AG08396 (cell line): ENCODE results near the gene GET3.
A peak's percentile ranks its signal among the peaks of the same experiment; 100 is the strongest.
"Not testable (repeated sequence)": the region's sequence is repeated elsewhere in the genome, so short reads cannot be mapped to it uniquely, and the experiment has no call there.

Experiments
- DNase-seq: peaks from one replicate; pipeline ENCODE4 v3.0.0; 2012; ENCODE audit warnings: low spot score, mixed read lengths

Gene GET3

DNA sequence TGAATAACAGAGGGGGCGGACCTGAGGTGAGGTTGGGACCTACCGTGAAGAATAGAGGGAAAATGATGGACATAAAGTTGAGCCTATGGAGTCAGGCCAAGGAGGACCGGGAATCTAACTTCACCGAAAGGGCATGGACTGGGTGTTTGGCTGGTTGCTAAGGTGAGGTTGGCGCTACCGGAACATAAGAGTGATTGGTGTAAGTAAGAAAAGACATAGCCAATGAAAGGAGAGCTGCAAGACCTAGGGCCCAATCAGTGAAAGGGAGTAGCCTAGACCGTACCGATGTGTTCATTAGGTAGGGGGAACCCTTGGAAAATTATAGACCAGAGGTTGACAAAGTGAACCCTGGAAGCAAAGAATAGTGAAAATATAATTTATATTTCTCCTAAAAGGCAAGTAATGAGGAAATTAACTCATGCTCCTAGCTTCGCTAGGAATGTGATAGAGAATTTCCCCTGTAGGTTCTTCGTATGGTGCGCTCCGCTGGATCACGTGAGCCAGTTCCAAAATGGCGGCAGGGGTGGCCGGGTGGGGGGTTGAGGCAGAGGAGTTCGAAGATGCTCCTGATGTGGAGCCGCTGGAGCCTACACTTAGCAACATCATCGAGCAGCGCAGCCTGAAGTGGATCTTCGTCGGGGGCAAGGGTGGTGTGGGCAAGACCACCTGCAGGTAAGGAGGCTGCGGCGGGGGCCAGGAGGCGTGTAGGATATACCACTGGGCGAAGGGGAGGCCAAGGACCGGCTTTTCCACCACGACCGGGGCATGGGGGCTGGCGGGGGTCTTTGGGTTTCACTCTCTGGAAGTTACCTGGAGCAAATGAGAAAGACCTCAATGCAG is at the start of gene GET3:
TSS of gene GET3 (plus strand) at position 503 of the 840 bp plus-strand sequence. CDS start at position 512, 9 bp downstream.
- peak; percentile 97 for DNase-seq

DNA sequence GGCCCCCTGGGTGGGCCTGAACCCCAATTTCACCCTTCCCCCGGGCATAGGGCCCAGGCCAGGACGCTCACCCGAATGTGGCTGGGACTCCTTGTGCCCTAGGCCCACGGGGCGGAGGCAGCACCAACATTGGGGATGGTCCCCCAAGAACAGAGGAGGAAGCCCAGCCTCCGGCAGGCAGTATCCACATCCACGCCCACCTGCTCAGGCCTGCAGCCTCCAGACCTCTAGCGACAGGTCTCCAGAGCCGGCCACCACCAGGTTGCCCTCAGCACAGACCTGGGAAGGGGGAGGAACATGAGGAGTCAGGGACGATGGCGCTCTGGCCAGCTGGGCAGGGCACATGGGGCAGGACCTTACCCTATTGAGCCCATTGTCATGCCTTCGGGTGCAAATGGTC is 48.3 kb upstream of the GET3 start:
- DNase-seq, result no peak

DNA sequence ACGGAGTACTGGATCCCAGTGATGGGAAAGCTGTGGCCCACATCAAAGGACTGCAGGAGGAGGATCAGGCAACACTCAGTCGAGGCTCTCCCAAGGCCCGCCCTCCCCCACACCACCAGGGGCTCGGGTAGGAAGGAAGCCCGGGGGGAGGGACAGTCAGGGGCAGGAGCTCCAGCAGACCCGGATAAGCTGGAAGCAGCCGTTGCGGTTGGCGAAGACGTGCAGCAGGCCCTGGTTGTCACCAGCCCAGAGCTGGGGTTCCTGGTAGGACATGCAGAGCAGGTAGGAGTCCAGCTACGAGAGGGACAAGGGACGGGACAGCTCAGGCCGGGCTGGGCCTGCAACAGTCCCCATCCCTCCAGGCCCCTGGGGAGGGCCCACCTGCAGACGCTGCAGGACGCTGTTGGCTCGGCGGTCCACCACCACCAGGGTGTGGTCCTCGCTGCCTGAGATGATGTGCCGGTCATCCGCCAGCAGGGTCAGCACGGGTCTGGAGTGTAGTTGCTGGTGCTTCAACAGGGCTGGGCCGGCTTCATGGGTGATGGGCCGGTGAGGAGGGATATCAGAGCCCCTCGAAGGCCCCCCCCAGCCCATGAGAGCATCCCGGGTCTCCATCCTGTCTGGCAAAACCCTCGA is 47.6 kb upstream of the GET3 start:
- no peak for DNase-seq

DNA sequence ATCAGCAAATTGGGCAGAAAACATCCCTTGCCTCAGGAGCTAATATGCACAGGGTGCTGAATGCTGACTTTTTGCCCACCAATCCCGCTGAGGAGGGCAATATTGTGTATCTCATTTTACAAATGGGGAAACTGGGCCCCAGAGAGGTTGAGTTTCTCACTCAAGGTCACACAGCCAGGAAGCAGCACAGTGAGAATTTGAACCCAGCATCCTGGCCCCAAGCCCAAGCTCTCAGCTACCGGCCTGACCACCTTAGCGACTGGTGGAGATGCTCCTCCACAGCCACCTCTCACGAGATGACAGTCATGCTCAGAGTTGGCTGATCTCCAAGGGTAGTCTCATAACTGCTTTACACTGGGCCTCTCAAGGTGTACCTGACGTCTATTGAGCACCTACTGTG is 44.3 kb upstream of the GET3 start:
- DNase-seq, result no peak

DNA sequence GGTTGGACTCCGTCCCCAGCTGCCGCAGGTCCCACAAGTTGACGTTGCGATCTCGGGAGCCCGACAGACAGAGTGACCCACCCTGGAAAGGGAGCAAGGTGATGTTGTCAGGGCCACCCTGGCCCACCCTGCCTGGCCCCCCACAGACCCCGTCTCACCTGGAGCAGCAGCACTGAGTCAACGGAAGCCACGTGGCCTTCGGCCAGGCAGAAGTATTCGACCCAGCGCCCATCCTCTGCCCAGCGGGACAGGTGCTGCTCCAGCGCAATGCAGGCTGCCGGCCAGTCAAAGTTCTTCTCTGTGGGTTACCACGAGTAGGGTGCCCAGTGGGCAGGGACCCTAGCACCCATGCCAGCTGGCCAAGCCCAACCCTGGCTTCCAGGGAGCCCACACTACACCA is 42.7 kb upstream of the GET3 start:
- DNase-seq, result no peak

DNA sequence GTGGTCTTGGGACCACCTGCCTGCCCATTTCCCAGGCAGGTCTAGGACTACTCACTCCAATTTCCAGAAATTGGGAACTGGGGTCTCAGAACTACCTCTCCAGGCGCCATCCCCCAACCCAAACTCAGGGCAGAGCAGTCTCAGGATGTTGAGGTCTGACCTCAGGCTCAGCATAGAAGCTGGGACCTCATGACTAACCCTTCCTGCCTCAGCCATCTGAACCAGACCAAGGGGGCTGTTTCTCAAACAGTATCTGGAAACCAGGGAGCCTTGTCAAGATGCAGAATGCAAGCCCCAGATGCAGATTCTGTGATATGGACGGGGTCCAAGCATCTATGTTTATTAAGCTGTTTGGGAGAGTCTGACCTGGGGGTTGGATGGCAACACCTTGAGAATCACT is 42.2 kb upstream of the GET3 start:
- DNase-seq, result no peak

DNA sequence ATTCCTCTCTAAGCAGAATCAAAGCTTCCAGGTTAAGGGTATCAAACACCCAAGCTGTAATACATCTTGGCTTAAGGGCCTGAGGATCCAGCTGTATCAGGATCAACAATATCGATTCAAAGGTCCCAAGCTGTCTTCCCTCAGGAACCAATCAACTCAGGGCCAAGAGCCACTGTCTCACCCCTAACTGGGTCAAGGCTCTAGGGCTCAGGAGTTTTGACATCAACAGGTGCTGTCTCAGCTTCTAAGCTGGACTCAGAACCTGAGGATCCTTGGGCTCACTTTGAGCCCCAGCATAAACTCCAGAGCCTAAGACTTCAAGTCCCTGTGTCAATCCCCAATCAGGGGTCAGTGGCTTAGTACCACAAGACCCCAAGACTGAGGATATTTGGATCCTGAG is 41.8 kb upstream of the GET3 start:
- DNase-seq, result no peak

DNA sequence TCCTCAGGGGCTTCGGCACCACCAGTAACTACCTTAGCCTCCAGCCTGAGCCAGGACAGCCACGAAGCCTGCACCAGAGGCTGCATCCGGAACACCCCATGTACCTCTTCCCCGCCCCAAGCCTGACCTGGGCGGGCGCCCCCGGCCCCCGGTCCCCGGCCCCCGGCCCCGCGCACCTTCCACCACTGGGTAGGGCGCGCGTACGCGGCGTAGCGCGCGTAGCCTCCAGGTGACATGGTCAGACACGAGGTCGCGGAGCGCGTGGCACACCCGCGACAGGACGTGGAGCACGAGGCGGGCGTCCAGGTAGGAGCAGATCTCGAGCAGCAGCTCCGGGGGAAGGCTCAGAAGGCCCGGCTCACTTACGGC is 41.3 kb upstream of the GET3 start:
- peak; percentile 32 for DNase-seq

DNA sequence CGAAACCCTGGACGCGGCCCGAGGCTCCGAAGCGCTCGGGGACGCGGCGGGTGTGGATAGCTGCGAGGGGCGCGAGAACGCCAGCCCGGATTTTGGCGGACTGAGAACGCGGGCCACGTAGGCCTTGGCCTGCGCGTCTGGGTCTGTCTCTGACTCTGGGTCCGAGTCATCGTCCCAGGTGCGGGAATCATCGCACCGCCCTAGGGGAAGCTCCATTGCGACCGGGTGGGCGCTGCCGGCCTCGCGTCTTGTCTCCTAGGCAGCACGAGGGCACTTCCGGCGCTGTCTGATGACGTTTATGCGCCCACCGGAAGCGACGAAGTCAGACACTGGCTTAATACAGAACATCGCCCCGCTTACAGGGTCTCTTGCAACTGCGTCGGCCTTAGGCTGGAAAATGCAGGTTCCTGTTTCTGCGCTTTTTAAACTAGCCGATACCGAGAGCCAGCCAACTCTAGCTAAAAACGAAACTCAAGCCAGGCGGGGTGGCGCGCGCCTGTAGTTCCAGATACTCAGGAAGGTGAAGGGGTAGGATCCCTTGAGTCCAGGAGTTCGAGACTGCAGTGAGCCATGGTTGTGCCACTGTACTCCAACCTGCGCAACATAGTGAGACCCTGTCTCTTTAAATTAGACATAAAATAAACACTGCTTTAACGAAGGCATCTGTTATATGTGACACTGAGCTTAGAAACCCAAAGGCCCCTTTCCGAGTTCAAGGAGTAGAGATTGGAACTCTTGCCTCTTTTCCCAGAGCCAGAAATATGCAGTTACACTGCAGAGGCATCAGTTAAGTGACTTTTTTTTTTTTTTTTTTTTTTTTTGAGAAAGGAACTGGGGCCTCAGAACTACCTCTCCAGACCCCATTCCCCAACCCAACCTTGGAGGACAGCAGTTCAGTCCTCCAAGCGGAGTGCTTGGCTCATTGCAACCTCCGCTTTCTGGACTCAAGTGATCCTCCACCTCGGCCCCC is 40.6 kb upstream of the GET3 start, which contains the start of gene FBXW9:
TSS of gene FBXW9 (minus strand) at position 266 of the 970 bp plus-strand sequence. CDS start at position 216, 50 bp downstream.
- peak; percentile 98 for DNase-seq

DNA sequence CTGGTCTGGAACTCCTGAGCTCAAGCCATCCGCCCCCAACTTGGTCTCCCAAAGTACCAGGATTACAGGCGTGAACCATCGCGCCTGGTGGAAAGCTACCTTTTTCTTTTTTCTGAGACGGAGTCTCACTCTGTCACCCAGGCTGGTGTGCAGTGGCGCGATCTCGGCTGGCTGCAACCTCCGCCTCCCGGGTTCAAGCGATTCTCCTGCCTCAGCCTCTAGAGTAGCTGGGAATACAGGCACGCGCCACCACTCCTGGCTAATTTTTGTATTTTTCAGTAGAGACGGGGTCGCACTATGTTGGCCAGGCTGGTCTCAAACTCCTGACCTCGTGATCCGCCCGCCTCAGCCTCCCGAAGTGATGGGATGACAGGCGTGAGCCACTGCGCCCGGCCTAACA is 39.9 kb upstream of the GET3 start:
- not testable (repeated sequence) for DNase-seq

DNA sequence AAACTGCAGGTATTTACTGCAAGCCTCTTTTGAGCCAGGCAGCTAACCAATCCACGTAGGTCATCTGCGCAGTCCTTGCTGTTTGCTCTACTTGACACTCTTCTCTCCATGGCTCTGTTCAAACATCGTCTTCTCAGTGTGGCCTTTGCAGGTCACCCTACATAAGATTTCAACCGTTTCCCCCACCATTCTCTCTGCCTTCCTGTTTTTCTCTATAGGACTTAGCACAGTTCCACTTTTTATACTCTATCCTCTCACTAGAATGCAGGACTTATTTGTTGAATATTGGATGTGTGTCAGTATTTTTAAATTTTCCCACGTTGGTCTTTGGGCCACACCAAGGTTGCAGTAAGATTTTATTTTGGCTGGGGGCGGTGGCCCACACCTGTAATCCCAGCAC is 39.2 kb upstream of the GET3 start:
- DNase-seq, result no peak

DNA sequence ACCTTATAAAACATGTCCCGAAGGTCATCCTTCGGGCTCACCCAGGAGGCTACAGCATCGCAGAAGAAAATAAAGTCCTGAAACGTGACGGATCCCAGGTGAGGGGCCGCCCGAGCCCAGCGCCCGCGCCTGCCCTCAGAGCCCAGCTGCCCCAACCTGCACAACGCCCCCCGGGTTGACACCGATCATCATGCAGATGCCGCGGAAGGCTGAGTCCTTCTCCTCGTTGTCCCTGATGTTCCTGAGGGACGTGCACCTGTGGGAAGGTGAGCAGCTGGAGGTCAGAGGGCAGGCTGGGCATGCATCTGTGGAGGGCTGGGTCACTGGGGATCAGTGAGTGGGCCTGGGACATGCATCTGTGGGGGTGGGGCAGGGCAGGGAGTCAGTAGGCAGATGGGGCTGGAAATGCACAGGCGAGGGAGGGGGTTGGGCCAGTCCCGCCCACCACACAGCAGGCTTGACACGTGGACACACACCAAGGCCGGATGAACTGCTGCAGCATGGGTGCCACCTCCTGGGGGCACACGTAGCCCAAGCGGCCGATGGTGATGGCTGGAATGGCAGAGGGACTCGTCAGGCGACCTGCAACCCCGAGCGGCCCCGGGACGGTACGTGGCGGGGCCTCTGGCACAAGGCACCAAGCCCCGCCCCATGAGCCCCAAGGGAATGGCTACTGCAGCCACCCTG is 35.6 kb upstream of the GET3 start:
- DNase-seq, result no peak

DNA sequence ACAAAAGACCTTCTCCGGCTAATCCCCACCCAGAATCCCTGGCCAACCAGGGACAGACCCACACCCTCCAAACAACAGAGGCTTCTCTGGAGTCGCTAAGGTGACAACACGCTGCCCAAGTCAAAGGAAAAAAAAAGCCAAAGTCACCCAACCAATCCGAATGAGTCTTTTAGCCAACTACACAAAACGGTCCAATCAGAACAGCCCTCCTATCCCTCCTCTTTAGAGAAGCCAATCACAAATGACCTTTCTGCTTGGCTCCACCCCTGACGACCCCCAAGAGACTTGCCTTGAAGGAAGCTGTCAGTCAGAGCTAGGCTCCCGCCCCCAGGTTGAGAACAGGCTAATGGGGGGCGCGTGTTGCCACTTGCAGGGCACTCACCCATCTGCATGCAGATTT is 34.3 kb upstream of the GET3 start:
- peak; percentile 83 for DNase-seq

DNA sequence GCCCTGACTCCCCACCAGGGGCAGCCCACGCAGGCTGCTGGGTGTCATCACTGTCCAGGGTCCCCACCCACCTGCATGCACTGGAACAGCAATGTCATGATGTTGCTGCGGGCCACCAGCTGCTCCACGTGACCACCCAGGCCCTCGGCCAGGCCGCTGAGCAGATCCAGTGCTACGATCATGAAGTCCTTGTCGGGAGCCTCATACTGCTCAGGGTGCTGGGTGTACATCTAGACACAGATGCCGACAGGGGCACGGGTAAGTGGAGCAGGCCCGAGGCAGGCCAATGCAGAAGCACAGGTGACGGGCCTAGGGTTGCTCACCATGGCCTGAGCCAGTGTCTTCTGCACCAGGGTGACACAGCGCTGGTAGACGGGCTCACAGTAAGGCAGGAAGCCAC is 32.1 kb upstream of the GET3 start:
- no peak for DNase-seq

DNA sequence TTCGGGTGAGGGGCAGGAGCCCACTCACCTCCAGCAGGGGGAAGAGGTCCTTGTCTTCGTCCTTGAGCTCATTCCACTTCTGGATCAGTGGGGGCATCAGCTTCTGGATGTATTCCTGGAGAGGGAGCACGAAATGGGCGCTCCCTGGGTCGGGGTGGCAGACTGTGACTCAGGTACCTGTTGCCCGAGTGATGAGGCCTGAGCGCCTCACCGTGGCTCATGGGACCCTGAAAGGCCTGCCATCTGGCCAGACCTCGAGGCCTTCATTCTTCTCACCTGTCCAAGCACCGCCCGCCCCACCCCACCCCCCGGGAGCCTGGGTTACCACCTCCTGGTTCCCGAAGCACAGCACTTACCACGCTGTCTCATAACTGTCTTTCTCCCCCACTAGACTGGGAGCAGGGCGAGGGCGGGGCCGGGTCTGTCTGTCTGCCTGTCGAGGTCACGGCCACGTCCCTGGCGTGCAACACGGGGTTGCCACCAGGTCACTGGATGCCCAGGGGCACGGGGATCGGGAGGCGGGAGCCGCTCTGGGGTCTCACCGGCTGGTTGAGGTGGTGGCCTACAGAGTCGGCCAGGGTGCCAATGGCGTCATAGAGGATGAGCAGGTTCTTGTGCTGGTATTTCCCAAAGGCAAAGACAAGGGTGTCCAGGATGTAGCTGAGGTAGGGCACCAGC is 31.5 kb upstream of the GET3 start:
- no peak for DNase-seq

DNA sequence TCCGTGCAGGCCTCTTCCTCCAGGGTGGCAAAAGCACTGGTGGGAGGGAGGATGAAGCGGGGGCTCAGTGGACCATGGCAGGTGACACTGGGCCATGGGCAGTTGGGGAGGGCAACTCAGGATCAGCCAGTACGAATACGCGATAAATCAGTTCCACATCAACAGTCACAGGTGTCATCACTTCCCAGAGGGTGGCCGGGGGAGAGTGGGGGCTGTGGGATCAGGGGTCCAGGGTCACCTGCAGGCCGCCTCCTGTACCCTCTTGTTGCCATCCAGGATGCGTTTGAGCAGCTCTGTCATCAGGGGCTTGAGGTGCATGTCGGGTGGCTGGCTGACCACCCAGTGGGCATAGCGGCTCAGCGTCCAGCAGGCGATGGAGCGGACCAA is 31.0 kb upstream of the GET3 start:
- no peak for DNase-seq

DNA sequence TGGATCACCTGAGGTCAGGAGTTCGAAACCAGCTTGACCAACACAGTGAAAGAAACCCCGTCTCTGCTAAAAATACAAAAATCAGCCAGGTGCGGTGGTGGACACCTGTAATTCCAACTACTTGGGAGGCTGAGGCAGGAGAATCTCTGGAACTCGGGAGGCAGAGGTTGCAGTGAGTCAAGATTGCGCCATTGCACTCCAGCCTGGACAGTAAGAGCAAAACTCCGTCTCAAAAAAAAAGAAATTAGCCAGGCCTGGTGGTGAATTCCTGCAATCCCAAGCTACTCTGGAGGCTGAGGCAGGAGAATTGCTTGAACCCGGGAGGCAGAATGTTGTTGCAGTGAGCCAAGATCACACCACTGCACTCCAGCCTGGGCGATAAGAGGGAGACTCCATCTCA is 28.7 kb upstream of the GET3 start:
- no peak for DNase-seq

DNA sequence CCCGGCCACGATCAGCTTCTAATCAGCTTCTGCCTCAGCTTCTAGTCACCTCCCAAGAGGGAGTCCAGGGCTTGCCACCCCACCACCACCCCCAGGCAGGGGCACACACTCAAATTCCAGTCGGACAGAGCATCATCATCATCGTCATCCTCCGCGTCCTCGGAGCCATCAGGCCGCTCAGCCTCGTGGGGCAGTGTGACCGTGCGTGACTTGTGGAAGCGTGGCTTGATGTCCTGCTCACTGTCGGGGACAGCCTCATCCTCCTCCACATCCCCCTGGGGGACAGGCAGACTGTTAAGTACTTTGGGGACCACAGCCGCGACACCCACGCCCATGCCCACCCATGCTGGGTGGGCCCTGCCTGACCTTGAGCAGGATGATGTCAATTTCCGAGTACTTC is 26.1 kb upstream of the GET3 start:
- no peak for DNase-seq

DNA sequence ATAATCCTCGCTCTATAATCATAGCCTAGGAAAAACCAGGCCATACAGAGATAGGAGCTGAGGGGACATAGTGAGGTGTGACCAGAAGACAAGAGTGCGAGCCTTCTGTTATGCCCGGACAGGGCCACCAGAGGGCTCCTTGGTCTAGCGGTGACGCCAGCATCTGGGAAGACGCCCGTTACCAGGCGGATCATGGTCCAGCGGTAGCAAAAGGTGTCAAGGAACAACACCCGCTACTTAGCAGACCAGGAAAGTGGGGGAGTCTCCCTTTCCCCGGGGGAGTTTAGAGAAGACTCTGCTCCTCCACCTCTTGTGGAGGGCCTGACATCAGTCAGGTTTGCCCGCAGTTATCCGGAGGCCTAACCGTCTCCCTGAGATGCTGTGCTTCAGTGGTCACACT is 25.2 kb upstream of the GET3 start:
- not testable (repeated sequence) for DNase-seq

DNA sequence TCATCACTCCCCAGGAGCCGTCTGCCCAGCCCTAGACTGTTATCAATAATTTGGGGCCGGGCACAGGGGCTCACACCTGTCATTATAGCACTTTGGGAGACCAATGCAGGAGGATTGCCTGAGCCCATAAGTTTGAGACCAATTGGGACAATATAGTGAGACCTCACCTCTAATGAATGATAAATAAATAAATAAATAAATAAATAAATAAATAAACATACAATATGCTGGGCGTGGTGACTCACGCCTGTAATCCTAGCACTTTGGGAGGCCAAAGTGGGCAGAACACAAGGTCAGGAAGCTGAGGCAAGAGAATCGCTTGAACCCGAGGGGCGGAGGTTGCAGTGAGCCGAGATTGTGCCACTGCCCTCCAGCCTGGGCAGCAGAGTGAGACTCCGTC is 24.0 kb upstream of the GET3 start:
- DNase-seq, result not testable (repeated sequence)

DNA sequence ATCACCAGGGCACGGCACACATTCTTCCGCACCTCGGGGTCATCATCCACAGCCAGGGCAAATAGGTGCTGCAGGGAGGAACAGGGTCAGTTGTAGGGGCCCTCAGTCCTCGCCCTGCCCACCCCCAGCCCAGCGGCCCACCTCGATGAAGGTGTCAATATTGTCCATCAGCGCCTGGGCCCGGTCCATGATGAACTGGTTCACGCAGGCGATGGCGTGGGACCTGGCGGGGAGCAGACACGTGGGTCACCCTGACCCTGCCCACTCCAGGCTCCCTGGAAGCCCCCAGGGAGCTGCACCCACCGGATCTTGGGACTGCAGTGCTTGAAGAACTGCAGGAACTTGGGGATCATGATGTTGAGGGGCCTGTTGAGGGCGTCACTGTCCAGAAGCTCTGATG is 22.2 kb upstream of the GET3 start:
- no peak for DNase-seq
